GM19395 (cell line): Measurements from ENCODE around the gene GABRR2.
A peak's percentile ranks its signal among the peaks of the same experiment; 100 is the strongest.

Source experiments
- ATAC-seq: cut with Tn5 transposase; IDR thresholded peaks from one replicate; pipeline ENCODE4 v1.9.1; 2021; ENCODE audit warnings: mild to moderate bottlenecking, moderate library complexity; ENCODE audit not compliant: unreplicated experiment

GABRR2 gene

GRCh38 chr6:89328976-89329375, 13.9 kb upstream of the GABRR2 start:
- ATAC-seq, result no peak

- ATAC-seq, result no peak
Measured at GRCh38 chr6:89324304-89324703, 9.2 kb upstream of the GABRR2 start.

GRCh38 chr6:89323511-89323971, 8.4 kb upstream of the GABRR2 start:
- ATAC-seq, result no peak

GRCh38 chr6:89321131-89321970, 6.3 kb upstream of the GABRR2 start:
- ATAC-seq, result peak; percentile 62

GRCh38 chr6:89320012-89320559, 5.0 kb upstream of the GABRR2 start:
- no peak for ATAC-seq

GRCh38 chr6:89317067-89317466, 2.0 kb upstream of the GABRR2 start:
- ATAC-seq, result no peak

GRCh38 chr6:89314692-89315091, 407 bp downstream of the GABRR2 start:
- no peak for ATAC-seq

GRCh38 chr6:89313006-89313405, 2.1 kb downstream of the GABRR2 start:
- ATAC-seq, result no peak

- no peak for ATAC-seq
Measured at GRCh38 chr6:89311853-89312531, 3.1 kb downstream of the GABRR2 start.

- no peak for ATAC-seq
Measured at GRCh38 chr6:89311530-89311852, 3.6 kb downstream of the GABRR2 start.

GRCh38 chr6:89310929-89311328, 4.2 kb downstream of the GABRR2 start:
- ATAC-seq, result no peak

GRCh38 chr6:89308525-89309395, 6.3 kb downstream of the GABRR2 start:
- no peak for ATAC-seq

GRCh38 chr6:89304517-89304916, 10.6 kb downstream of the GABRR2 start:
- peak; percentile 56 for ATAC-seq

GRCh38 chr6:89302936-89303335, 12.2 kb downstream of the GABRR2 start:
- no peak for ATAC-seq

- no peak for ATAC-seq
Measured at GRCh38 chr6:89302195-89302770, 12.8 kb downstream of the GABRR2 start.

GRCh38 chr6:89301586-89302194, 13.4 kb downstream of the GABRR2 start:
- ATAC-seq, result no peak

- no peak for ATAC-seq
Measured at GRCh38 chr6:89299466-89299850, 15.6 kb downstream of the GABRR2 start.

GRCh38 chr6:89298680-89299465, 16.2 kb downstream of the GABRR2 start:
- ATAC-seq, result peak; percentile 66

- ATAC-seq, result peak; percentile 92
Measured at GRCh38 chr6:89297695-89298351, 17.3 kb downstream of the GABRR2 start.
